Measurements from ENCODE around the gene RNF157. TPM values are rescaled to one million over a fixed set of nuclear protein-coding genes. Genes with fewer than 3 reads are reported as not detected.
A peak's percentile ranks its signal among the peaks of the same experiment; 100 is the strongest.

Gene RNF157
- total RNA-seq, 1 donor from 2014 or later = 4.3 TPM

DNA sequence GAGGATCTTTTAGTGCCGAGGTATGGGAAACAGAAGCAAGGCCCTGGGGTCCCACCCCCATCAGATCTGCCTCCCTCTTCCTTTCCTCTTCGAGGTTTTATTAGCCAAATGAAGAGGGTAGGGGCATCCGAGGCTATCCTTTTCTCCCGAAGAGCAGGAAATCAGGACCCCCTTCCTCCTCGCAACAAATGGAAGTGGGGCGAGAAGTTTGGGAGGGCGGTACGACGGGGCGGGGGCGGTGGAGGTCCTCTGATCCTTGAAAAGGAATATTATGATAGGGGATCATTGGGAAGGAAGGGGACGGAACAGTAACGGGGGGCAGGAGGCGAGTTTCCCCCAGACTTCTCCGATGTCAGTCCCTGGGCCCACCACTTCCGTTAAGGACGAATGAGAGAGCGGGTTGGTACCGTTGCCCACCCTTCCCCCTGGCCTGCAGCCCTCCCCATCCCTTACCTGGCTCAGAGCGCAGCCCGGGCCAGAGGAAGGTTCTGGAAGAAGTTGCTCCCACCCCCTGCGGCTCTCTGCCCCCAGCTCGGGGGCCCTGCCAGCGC, 99.6 kb downstream of the RNF157 start:
- no peak for DNase-seq (ENCODE audit: low spot score)

DNA sequence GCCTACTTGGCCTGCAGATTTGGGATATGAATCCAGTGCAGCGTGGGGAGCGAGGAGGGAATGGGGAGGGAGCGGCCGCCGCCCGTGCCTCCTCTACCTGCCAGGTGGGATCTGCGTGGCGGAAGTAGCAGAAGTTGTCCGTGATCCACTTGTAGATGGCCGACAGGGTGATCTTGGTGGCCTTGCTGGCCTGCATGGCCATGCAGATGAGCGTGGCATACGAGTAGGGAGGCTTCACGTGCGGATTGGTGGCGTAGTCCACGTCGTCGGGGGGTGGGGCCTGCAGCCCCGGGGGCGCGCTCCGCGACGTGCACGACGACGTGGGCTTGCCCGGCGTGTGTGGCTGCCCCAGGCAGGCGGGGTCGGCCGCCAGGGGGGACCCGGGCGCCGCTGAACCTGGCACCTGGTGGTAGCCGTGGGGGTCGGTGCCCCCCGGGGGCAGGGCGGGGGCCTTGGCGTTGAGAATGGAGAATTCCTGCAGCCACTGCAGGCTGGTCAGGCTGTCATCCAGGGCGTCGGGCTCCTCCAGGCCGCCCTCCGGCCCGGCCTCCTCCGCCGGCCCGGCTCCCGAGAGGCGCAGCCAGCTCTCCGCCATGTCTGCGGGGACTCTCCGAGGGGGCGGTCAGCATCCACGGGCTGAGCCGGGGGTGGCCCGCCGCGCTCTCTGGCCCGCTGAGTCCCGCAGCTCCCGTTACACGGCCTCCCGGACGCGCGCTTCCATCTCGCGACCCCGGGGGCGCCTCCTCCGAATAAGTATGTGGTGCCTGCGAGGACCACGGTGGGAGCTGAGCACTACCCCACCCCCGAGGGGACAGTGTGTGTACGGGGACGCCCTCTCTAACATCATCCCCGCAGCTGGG, 100.3 kb downstream of the RNF157 start:
- no peak for DNase-seq (ENCODE audit: low spot score)

DNA sequence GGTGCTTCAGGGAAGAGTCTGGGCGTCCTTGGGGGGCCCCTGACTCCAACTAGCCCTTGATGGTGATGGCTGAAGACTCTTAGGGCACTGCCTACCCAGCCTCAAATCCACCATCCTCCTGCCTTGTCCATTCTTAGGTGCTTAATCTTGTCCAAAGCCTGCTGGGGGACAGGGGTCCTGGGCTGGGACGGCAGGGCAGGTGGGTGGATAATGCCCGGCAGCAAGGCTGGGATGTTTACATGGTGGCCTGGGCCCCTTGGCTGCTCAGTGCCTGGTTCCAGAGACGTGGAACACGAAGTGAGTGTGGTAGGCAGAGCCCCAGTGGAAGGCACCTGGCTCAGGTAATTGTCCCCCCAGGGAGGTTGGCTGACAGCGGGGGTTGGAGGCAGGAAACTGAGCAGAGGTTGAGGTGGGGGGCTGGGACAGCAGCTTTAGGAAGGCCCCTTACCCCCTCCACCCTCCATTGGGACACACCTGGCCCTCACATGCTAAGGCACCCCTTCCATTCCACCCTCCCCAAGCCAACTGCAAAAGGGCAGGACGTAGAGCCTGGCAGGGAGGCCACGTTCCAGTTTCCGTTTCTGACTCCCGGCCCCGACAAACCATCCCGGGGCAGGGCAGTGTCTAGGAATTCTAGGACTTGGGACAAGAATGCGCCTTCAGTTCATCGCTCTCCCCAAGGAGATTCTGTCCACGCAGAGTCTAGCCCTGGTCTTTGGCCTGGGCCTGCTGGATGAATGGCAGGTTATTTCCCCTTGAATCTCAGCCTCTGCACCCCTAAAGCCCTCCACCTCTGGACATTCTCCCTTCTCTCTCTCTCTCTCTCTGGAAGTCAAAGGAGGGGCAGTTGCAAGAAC, 101.2 kb downstream of the RNF157 start:
- DNase-seq (ENCODE audit: low spot score) = no peak

DNA sequence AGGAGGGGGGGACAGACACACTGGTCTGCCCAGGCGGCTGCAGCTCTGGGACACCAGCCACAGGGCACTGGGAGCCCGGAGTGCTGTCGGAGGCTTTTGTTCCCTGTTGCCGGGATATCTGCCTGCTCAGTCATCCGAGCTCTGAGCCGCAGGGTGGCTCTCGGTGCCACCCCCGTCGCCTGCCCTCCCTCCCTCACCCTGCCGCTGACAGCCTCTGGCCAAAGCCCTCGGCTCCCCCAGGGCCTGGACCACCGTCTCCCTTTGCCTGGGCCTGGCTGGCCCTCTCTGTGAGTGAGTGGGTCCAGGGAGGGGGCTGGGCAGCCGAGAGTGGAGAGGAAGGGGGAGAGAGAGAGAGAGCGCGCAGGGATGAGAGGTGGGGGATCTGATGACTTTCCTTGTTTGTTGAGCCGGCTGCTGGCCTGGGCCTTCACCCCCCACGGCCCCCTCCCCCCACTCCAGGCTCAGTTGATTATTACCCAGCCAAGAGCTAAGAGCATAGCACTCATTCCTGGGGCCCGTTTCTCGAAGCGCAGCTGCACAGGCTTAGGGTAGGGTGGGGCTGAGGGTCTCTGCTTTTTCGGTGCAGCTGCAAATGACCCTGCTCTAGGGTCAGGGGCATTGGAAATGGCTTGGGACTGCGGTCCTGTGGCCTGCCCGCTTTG, 101.9 kb downstream of the RNF157 start:
- no peak for DNase-seq (ENCODE audit: low spot score)

DNA sequence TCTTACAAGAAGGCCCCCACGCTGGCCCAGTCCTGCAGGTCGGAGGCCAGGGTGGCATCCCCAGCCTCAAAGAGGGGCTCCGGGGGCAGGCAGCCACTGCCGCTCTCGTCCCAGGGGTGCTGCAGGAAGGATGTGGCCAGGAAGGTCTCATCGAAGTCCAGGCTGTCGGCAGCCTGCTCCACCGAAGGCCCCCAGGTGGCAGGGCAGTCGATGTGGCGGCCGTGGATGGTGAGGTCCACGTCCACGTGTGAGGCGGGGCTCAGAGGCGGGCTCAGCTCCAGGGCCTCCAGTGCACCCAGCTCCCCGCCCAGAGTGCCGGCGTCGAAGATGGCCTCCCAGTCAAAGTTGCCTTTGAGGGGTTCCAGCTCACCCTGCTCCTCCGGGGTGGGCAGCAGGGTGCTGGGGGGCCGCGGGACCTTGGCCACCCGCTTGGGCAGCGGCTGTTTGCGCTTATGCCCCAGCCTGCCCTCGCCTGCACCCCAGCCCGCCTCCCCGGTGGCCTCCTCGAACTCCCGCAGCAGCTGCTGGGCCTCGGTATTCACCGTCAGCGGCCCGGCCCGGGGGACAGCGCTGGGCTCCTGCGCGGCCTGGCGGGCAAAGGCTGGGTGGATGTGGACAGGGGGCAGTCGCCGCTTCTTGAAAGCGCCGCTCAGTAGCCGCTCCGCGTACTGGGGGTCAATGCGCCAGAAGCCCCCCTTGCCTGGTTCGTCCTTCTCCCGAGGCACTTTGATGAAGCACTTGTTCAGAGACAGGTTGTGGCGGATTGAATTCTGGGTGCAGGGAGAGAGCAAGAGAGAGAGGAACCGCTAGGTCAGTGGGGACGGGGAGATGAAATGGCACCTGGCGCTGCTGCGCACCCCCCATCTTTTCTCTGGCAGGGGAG, 102.7 kb downstream of the RNF157 start:
- no peak for DNase-seq (ENCODE audit: low spot score)

DNA sequence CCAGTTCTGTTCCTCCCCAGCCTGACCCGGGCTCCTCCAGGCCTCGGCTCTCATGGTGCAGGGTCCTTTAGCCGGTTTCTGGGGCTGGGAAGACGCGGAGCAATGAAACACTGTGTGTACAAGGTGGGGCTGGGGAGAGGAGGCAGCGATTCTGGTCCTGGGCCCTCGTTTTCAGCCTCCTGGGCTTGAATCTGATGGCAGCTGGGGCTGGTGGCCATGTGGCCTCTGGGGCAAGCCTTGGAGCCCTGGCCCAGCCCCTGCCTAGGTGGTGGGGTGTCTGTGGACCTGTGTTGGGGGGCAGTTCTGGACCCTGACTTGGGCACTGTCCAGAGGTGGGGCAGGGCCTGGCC, 103.3 kb downstream of the RNF157 start:
- no peak for DNase-seq (ENCODE audit: low spot score)

DNA sequence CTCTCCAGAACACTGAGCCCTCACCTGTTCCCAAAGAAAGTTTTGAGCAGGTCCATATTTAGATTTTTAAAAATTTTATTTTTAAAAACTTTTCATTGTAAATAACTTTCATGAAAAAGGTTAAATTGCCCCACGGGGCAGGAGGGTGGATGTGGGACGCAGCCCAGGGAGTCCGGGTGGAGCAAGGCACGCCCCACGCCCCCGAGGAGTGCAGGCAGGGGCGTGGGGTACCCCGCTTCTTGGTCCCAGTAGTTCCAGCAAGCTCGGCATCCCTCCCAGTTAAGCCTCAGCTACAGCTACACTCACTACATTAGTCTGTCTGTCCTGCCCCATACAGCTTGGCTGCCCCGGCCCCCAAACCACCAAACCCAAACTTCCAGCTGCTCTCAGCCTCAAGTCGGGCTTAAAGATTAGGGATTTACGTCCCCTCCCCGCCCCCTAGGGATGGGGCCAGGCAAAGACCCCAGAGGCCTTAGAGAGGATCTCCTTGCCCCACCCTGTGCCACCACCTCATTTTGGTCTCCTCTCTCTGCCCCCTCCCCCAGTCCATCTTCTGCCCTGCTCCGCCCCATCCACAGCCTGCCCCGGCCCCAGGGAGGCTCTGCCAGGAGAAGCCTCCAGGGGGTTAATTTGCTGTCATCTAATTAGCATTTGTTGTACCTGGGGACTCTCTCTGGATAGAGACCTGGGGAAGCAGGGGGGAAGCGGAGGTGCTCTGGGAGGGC, 103.9 kb downstream of the RNF157 start:
- no peak for DNase-seq (ENCODE audit: low spot score)

DNA sequence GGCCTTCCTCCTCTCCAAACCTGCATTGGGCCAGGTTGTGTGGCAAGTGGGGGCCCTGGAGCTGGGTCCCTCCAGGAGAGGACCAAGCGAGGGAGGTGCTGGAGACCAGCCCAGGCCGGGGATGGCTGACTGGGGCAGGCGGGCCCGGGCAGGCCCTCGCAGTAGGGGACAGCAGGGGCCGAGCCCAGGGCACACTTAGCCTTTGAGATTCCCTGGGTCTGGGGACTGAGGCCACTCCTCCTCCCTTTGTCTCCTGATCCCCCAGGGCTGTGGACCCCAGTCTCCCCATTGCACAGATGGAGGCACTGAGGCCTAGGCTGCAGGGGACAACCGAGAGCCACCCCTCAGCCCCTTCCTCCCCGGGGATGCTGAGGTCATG, 104.5 kb downstream of the RNF157 start:
- no peak for DNase-seq (ENCODE audit: low spot score)

DNA sequence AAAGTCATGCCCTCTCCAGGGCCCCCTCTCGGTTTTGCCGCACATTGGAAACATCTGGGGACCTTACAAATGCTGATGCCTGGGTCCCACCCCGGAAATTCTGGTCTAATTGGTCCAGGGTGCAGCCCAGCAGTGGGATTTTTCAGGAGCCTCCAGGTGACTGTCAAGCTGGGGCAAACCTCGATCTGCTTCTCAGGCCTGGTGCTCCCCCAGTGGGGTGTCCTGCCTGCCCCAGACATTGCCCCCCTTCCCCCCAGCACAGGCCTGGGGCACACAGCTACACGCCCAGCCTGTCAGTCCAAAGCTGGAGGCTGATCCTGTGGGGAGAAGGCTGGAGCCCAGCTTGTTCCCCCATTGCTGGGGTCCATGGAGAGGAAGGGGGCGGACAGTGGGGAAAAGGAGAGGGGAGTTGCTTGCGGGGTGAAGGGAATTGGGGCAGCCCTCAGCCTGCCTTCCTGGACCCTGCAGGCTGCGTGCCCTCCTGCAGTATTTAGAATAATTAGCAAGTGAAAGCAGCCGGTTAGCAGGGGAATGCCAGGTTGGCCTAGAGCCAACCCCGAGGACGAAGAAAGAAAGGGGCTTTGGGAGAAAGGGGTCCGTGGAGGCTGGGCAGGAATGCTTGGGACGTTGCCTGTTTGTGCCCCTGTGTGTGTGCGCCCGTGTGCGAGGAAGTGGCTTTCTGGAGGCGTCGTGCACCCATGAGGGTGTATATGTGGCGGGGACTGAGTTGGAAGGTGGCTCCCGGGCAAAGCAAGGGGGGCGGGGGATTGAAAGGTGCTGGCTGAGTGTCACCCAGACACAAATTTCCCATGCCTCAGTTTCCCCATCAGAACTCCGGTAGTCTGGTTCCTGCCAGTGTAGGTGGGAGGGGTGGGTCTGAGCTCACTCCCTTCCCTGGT, 105.1 kb downstream of the RNF157 start:
- DNase-seq (ENCODE audit: low spot score) = no peak

DNA sequence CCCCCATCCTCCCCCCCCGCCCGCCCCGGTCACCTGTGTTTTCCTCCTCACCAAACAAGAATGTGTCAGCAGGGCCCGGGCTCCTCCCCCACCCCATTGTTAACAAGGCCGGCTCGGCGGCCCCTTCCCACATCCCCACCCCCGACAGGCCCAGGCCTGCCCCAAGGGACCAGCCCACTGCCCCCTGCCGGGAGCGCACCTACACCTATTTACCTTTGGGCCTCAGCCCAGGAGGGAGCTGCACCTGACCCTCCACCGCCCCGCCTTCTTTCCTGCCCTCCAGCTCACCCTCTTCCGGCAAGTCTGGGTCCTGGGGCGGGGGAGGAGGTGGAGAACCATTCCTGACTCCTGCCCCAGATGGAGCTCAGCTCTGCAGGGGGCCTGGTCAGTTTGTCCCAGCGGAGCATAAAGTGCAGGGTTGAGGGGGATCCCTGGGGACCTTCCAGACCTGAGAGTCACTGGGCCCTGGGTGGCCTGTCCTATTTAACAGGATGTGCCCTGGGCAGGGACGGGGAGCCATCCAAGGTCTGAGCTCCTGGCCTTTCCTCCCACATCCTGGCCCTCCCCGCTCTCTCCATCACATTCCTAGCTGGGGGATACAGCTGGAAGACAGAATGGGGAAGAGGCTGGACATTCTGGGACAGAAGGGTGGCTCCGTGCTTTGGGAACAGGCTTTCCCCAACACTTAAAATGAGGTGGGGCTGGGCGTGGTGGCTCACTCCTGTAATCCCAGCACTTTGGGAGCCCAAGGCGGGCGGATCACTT, 107.5 kb downstream of the RNF157 start:
- peak; percentile 92 for DNase-seq (ENCODE audit: low spot score)

DNA sequence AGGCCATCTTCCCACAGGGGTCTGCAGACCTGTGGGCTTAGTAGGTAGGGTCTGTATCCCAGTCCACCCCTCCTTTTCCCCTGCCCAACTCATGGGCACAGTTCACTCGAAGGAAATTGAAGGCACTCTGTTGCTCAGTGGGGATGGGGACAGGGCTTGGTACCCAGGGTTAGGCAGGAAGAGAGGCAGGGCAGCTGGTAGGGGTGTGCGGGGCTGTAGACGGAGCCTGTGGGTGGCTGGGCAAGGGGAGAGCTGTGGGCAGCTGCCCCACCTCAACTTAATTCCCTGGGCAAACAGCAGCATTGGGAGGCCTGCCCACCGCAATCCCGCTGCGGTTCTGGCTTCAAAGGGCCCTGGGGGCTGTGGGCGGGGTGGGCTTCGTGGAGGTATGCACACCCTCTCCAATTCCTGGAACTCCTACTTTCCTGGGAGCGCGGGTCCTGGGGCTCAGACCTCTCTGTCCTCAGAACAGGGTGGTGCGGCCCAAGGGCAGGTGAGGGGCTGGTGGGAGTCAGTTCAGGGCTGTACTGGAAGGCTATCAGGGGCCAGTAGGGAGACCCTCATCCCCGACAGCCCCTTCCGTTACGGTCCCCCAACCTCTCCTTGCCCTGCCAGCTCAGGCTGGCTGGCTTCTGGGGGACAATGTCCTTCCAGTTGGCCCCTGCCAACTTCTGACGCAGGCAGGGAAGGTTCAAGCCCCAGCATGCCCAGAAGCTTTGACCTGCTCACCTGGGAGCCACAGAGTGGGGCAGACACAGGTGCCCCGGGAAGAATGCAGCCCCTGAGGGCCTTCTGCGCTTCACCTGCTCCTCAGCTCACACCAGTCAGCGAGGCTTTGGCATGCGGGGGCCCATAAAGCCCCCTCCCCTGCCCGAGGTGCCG, 108.4 kb downstream of the RNF157 start:
- peak; percentile 75 for DNase-seq (ENCODE audit: low spot score)

DNA sequence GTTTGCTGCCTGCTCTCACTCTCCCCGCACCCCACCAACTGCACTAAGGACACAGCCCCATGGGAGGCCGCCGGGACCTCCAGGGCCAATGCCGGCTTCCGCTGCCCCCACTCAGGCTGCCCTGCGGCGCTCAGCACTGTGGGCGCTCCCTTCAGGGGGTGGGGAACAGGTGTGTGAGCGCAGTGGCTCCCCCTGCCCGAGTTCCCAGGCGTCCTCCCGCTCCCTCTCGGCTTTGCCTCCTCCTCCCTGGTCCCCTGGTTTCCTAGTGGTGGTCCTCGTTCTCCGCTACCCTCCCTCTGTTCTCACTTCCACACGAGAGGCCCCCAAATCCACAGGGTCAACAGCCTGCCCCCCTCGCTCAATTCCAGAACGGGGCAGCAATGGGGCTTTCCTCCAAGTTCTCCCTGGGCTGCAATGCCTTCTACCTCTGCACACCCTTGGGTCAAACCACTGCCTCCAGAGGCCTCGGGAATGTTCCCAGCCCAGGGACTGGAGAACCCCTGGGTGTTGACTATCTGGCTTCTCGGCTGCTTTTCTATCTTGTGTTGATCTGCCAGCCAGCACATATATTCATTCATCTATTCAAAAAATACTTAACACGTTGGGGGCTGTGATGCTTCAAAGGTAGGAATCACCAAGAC, 109.1 kb downstream of the RNF157 start:
- no peak for DNase-seq (ENCODE audit: low spot score)

DNA sequence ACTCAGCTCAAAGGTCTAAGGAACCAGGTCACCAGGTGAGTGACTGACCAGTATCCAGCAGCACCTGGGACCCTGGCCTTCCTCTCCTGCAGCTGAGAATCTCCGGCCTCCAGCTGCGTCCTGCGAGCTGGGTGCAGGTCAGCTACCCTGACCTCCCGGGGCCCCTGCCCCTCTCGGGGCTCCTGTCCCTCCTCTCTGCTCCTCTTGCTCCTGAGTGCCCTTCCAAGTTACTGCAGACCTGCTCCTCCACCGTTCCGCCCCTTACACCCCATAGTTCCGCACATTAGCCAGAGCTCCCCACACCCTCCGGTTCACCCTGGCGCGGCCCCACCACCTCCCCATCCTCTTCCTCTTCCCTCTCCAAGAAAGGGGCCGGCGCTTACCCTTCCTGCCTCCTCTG, 109.8 kb downstream of the RNF157 start:
- no peak for DNase-seq (ENCODE audit: low spot score)

DNA sequence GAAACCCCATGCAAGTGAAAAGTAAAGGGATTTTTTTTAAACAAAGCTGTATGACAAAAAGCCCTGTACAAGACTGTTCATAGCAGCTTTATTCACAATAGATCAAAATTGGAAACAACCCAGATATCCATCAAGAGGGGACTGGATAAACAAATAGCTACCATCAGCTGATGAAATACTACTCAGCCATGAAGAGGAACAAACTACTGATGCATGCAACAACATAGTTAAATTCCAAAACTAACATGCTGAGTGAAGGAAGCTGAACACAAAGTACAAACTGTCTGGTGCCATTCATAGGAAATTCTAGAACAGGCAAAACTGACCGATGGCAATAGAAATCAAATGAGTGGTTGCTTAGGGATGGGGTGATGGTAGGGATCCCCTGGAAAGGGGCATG, 114.4 kb downstream of the RNF157 start:
- DNase-seq (ENCODE audit: low spot score) = no peak

DNA sequence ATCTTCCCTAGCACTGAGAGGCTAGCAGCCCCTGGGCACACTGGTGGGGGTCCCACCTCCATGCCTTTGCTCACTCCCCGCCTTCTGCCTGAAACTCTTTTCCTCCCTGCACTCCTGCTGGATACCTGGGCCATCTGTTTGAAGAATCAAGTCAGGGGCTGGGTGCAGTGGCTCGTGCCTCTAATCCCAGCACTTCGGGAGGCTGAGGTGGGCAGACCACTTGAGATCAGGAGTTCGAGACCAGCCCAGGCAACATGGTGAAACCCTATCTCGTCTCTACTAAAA, 115.0 kb downstream of the RNF157 start:
- DNase-seq (ENCODE audit: low spot score) = no peak

DNA sequence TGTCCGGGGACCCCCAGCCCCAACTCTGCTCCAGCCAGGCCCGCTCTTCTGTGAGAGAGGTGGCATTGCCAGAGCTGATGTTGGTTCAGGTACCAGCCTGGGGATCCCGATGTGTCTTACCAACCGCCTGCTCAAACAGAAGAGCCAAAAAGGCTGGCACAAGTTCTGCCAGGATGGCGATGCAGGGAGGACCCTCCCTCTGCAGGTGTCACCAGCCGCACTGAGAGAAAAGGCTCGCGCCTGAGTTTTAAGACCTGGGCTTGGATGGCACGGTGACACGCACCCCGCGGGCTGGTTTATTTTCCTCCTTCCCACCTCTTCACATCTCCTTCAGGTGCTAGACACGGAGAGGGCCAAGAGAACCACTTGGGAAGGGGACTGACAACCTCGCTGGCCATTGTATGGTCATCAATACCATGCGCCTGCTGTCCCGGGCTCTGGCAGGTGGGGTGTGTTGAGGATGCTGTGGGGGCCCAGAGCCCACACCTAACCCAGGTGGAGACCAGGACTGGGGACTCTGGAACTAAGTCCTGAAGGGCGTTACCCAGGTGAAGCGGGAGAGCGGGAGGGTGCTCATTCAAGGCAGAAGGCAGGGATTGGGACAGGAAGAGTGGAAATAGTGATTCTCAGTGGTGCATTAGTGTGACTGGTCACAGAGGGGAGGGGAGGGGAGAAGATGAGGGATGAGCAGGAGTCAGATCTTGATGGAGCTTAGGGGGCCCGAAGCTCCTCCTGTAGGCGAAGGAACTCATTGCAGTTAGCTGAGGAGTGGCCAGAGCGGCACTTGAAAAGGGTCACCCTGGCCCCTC, 115.5 kb downstream of the RNF157 start:
- DNase-seq (ENCODE audit: low spot score) = no peak
